ENCODE results near the gene CRYGN. TPM values are rescaled to one million over a fixed set of nuclear protein-coding genes. Genes with fewer than 3 reads are reported as not detected.
A peak's percentile ranks its signal among the peaks of the same experiment; 100 is the strongest.

CRYGN gene
- total RNA-seq (2011; cell fraction: chromatin; rRNA removed; ENCODE audit: low replicate concordance) = 0.19 and 0.23 TPM in 2 replicates
- not detected in 2 replicates for total RNA-seq (2011; cell fraction: nucleolus; rRNA removed)
- total RNA-seq (2011; cell fraction: nucleoplasm; rRNA removed) = not detected in 2 replicates
- total RNA-seq (2014; rRNA removed) (not detected in 2 replicates), total RNA-seq (2014; rRNA removed; fragmentation: Illumina TruSeq; extraction: Trizol) (not detected in 2 replicates), total RNA-seq (2015; rRNA removed; fragmentation: Illumina TruSeq; extraction: Trizol) (not detected in 2 replicates), total RNA-seq (2021) (not detected in 2 replicates), polyA plus RNA-seq (2011; rRNA removed) (not detected in 2 replicates), polyA plus RNA-seq (2014; fragmentation: Illumina TruSeq; extraction: Trizol) (not detected in 2 replicates), polyA plus RNA-seq (2014; fragmentation: Nextera tagmentation; extraction: Ambion mirVana) (not detected), polyA plus RNA-seq (2014; rRNA removed) (not detected in 2 replicates), polyA minus RNA-seq (2011; rRNA and poly(A)+ RNA removed) (not detected in 2 replicates), Bru-seq, nascent RNA (percentile 9 among the genes with signal in this experiment), BruChase-seq, experiment 1, labeled RNA remaining after a 2-hour chase (percentile 13 among the genes with signal in this experiment), BruChase-seq, experiment 2, labeled RNA remaining after a 6-hour chase (percentile 9 among the genes with signal in this experiment)
- not detected in 2 replicates for polyA plus RNA-seq (2011; cell fraction: cytosol; rRNA removed)
- polyA plus RNA-seq (2011; cell fraction: nucleus; rRNA removed) = 0.09 TPM in 1 of 2 replicates, not detected in the other
- not detected in 2 replicates for polyA plus RNA-seq (2012)
- polyA minus RNA-seq (2011; cell fraction: cytosol; rRNA and poly(A)+ RNA removed) = not detected in 2 replicates
- not detected in 2 replicates for polyA minus RNA-seq (2011; cell fraction: nucleus; rRNA and poly(A)+ RNA removed)
- long read RNA-seq, experiment 1 = 0 reads
- long read RNA-seq, experiment 2 = 0 reads
- long read RNA-seq, experiment 3 = 0 reads

- H3K4me2 ChIP-seq (ENCODE audit: insufficient read depth, low read length) = no peak within 1 kb of the TSS
- POLR2A ChIA-PET = interaction anchor here (0.6 kb wide), 1 partner anchor 158 kb away, joined by 3 read pairs; no protein-coding TSS in a partner anchor
- CTCF ChIA-PET (ENCODE audit: low intra/inter-chr PET ratio) = no interaction called here
- no peak within 1 kb of the TSS for H2AFZ ChIP-seq (ENCODE audit: low read depth, low read length)
- ATAC-seq (no peak), FAIRE-seq (no peak), DNase-seq (ENCODE audit: extremely low read depth in 1 of 4, low spot score in 3 of 4) (no peak)
- TF ChIP-seq ZBTB33 (CRISPR knock-in tag; IDR thresholded peaks at IDR 0.05) (peak; percentile 55; the same call in 1 of the 2 replicates), ZNF740 (CRISPR knock-in tag; IDR thresholded peaks at IDR 0.05) (0 out of 2 replicates have a peak, but pooled peaks have one; percentile 54), ZNF740 (tag; IDR thresholded peaks at IDR 0.05) (no peak), POLR3A (IDR thresholded peaks at IDR 0.05; ENCODE audit: borderline replicate concordance, extremely low read depth, insufficient read depth, insufficient read length) (no peak), JUN (IDR thresholded peaks at IDR 0.05; ENCODE audit: borderline replicate concordance, low read depth, low read length) (no peak), JUN (CRISPR knock-in tag; IDR thresholded peaks at IDR 0.05; ENCODE audit: borderline replicate concordance) (no peak), CREB3 (tag; conservative IDR thresholded peaks at IDR 0.05; ENCODE audit: low read depth) (no peak)
- no peaks in the 10 kb centered on the region for H3K9me1 ChIP-seq (ENCODE audit: control insufficient read depth, insufficient read depth, low read length)
- H3K27me3 ChIP-seq (ENCODE audit: control insufficient read depth in 2 of 2, insufficient read depth in 2 of 2, low read length in 2 of 2) = peaks cover 21 to 50% of the 10 kb centered on the region in 2 experiments; a peak in 4 of 5 replicates
- no peaks in the 10 kb centered on the region for H3K79me2 ChIP-seq (ENCODE audit: control insufficient read depth, insufficient read depth, low read length)
- no peak within 1 kb of the TSS for H3K27ac ChIP-seq (ENCODE audit: extremely low read depth, low read depth, low read length)
- no peaks in the 10 kb centered on the region for H3K36me3 ChIP-seq (ENCODE audit: control insufficient read depth, insufficient read depth, low read length)
- no TSS peak for BruUV-seq (replicated peaks)
- 39% methylated on average over 48 of the region's 51 CpGs for WGBS (ENCODE audit: insufficient coverage, low coverage, missing lambda C conversion rate)
- intact Hi-C loops (cut with micrococcal nuclease) = loop anchor here (10.0 kb wide), 1 partner anchor 45 kb away; no protein-coding TSS in a partner anchor
- H3K9me3 ChIP-seq (replicated peaks; ENCODE audit: control insufficient read depth, insufficient read depth, low read depth, low read length) = no peaks in the 10 kb centered on the region
- H4K20me1 ChIP-seq (replicated peaks; ENCODE audit: control insufficient read depth, insufficient read depth, low read length) = no peaks in the 10 kb centered on the region
- peaks cover 5 to 20% of the 10 kb centered on the region in 2 experiments; a peak in 3 of 5 replicates for H3K4me1 ChIP-seq (replicated peaks in 1 of 2; ENCODE audit: control insufficient read depth in 2 of 2, insufficient read depth in 2 of 2, low read length in 2 of 2)
- in situ Hi-C loops (cut with MboI) = no loop called here
- no peak within 1 kb of the TSS for H3K4me3 ChIP-seq
- H3K9ac ChIP-seq (ENCODE audit: insufficient read depth in 1 of 2, low read depth in 2 of 2, low read length in 2 of 2) = peak within 1 kb of the TSS in 1 of 2 experiments; percentile 56; a peak in 2 of 4 replicates
Measured at GRCh38 chr7:151439855-151440798, at the start of gene CRYGN. Gene CRYGN (minus strand): TSS chr7:151440141. CDS start chr7:151439917, 224 bp downstream.
